PC-9 (cell line): Measurements from ENCODE around the gene CDH3. TPM values are rescaled to one million over a fixed set of nuclear protein-coding genes. Genes with fewer than 3 reads are reported as not detected.

Experiments
- BruUV-seq: library from RNA; stranded (reverse); fragments of 400-500 nt; replicated peaks from 2 replicates; lab custom pipeline; 2021; lab: Mats Ljungman, UMichigan
- CTCF ChIA-PET: fragments of 300-600 bp; sonication (Branson Sonifier 250); formaldehyde crosslinking; loops from one replicate; lab custom pipeline; 2022; ENCODE audit warnings: antibody characterized with exemption; lab: Charles Lee
- POLR2A ChIA-PET: fragments of 300-600 bp; sonication (Branson Sonifier 250); formaldehyde crosslinking; loops from one replicate; lab custom pipeline; 2022; ENCODE audit warnings: antibody characterized with exemption; ENCODE audit not compliant: unreplicated experiment; lab: Charles Lee
- DNase-seq, 2 experiments: peaks; one replicate each; pipeline versions ENCODE4 v3.0.0 to v3.0.0-alpha.2; 2015 to 2022; ENCODE audit warnings: mixed read lengths in 1 of 2
- H2AFZ ChIP-seq: fragments of 200-600 bp; sonication (generic); 2 replicates; pipeline ENCODE4 v1.8.1; 2017; ENCODE audit warnings: antibody characterized with exemption
- H3F3A ChIP-seq: fragments of 200-600 bp; sonication (generic); 2 replicates; pipeline ENCODE4 v1.8.1; 2017; ENCODE audit warnings: antibody characterized with exemption, mild to moderate bottlenecking, low read depth; ENCODE audit not compliant: insufficient read depth
- H3K27ac ChIP-seq: fragments of 200-600 bp; sonication (generic); 2 replicates; pipeline ENCODE4 v1.6.1; 2016; ENCODE audit warnings: mixed run types
- H3K27me3 ChIP-seq: fragments of 200-600 bp; sonication (generic); 2 replicates; pipeline ENCODE4 v1.6.1; 2016; ENCODE audit warnings: low read depth, mixed run types; ENCODE audit not compliant: insufficient read depth
- H3K36me3 ChIP-seq: fragments of 200-600 bp; sonication (generic); 2 replicates; pipeline ENCODE4 v1.6.1; 2016; ENCODE audit warnings: low read depth, mixed run types
- H3K4me1 ChIP-seq: fragments of 200-600 bp; sonication (generic); replicated peaks from 2 replicates; pipeline ENCODE4 v1.6.1; 2016; ENCODE audit warnings: mixed run types; ENCODE audit not compliant: insufficient read depth
- H3K4me2 ChIP-seq: fragments of 200-600 bp; sonication (generic); 2 replicates; pipeline ENCODE4 v1.6.1; 2017; ENCODE audit warnings: mixed run types
- H3K4me3 ChIP-seq: fragments of 200-600 bp; sonication (generic); 2 replicates; pipeline ENCODE4 v1.6.1; 2016; ENCODE audit warnings: mixed run types
- H3K79me2 ChIP-seq: fragments of 200-600 bp; sonication (generic); 2 replicates; pipeline ENCODE4 v1.6.1; 2017; ENCODE audit warnings: low read depth, mixed run types
- H3K9me2 ChIP-seq: fragments of 200-600 bp; sonication (generic); 2 replicates; pipeline ENCODE4 v1.8.1; 2017; ENCODE audit warnings: mild to moderate bottlenecking; ENCODE audit not compliant: insufficient read depth
- H3K9me3 ChIP-seq: fragments of 200-600 bp; sonication (generic); 2 replicates; pipeline ENCODE4 v1.8.1; 2016; ENCODE audit warnings: low read depth; ENCODE audit not compliant: insufficient read depth
- H4K20me1 ChIP-seq: fragments of 200-600 bp; sonication (generic); 2 replicates; pipeline ENCODE4 v1.8.1; 2017; ENCODE audit not compliant: insufficient read depth
- CTCF ChIP-seq: fragments of 200-600 bp; sonication (generic); conservative IDR thresholded peaks from 2 replicates; pipeline ENCODE4 v1.6.1; 2017; ENCODE audit warnings: mixed run types, antibody characterized with exemption, mild to moderate bottlenecking, moderate library complexity
- EZH2 ChIP-seq: fragments of 200-600 bp; sonication (generic); IDR thresholded peaks from 2 replicates; pipeline ENCODE4 v1.8.0; 2017; ENCODE audit warnings: antibody characterized with exemption, low read depth
- intact Hi-C: fragments of 100-400 bp; cut with micrococcal nuclease; formaldehyde crosslinking; loops from one replicate; pipeline ENCODE4 v1.10.0; 2022; ENCODE audit not compliant: unreplicated experiment
- total RNA-seq: library from RNA; stranded (reverse); gene quantifications from 2 replicates; pipeline ENCODE4 v1.2.3, GENCODE V29; 2021

The CDH3 gene
- total RNA-seq, 1 experiment from 2014 or later, result 70.3 TPM

GRCh38 chr16:68736561-68736960, 91.5 kb downstream of the CDH3 start:
- POLR2A ChIA-PET, result interaction anchor here (0.5 to 0.9 kb wide), 7 partner anchors 8 to 229 kb away, joined by 3 to 11 read pairs (median 6); no protein-coding TSS in a partner anchor
- H3K27ac ChIP-seq, result no peak overlapping the region
- no peak for TF ChIP-seq EZH2
- TF ChIP-seq CTCF, result no peak
- H3K4me1 ChIP-seq, result peaks cover 50% of the 10 kb centered on the region
- TSS peak; percentile 82 for BruUV-seq
- peaks cover 45% of the 10 kb centered on the region for H3F3A ChIP-seq
- peak overlapping the region; percentile 35; the same call in 1 of the 2 replicates for H2AFZ ChIP-seq
- no peaks in the 10 kb centered on the region for H3K9me2 ChIP-seq
- CTCF ChIA-PET, result interaction anchor here (0.6 kb wide), 2 partner anchors 64 to 407 kb away, joined by 3 to 4 read pairs; no protein-coding TSS in a partner anchor
- H3K9me3 ChIP-seq, result no peaks in the 10 kb centered on the region
- peaks cover 7% of the 10 kb centered on the region; the same call in 1 of the 2 replicates for H3K36me3 ChIP-seq
- peak overlapping the region; percentile 88 for H3K4me2 ChIP-seq
- no peaks in the 10 kb centered on the region for H3K27me3 ChIP-seq
- DNase-seq, result no peak
- peak overlapping the region; percentile 80; the same call in 1 of the 2 replicates for H3K4me3 ChIP-seq
- peaks cover 43% of the 10 kb centered on the region for H3K79me2 ChIP-seq
- intact Hi-C loops, result loop anchor here (2.0 kb wide), 1 partner anchor 56 kb away; no protein-coding TSS in a partner anchor
- H4K20me1 ChIP-seq, result no peaks in the 10 kb centered on the region

- Histone ChIP-seq H3K4me3 (peak within 1 kb of the TSS; percentile 80), H3K4me1 (peaks cover 50% of the 10 kb centered on the region), H2AFZ (peak within 1 kb of the TSS; percentile 35; the same call in 1 of the 2 replicates), H3K79me2 (peaks cover 49% of the 10 kb centered on the region), H3K9me2 (no peaks in the 10 kb centered on the region), H3K9me3 (no peaks in the 10 kb centered on the region), H3K4me2 (peak within 1 kb of the TSS; percentile 88), H3K27me3 (no peaks in the 10 kb centered on the region), H3K36me3 (peaks cover 7% of the 10 kb centered on the region; the same call in 1 of the 2 replicates), H4K20me1 (no peaks in the 10 kb centered on the region), H3K27ac (peak within 1 kb of the TSS; percentile 85), H3F3A (peaks cover 45% of the 10 kb centered on the region)
- POLR2A ChIA-PET, result interaction anchor here (0.5 to 0.9 kb wide), 10 partner anchors 9 to 228 kb away, joined by 3 to 11 read pairs (median 6); no protein-coding TSS in a partner anchor
- TF ChIP-seq CTCF (0 out of 2 replicates have a peak, but pooled peaks have one; percentile 4), EZH2 (no peak)
- CTCF ChIA-PET, result interaction anchor here (0.6 to 0.8 kb wide), 3 partner anchors 64 to 408 kb away, joined by 3 to 4 read pairs (median 4); no protein-coding TSS in a partner anchor
- BruUV-seq, result no TSS peak
- peak; percentile 84 to 94 for DNase-seq
- intact Hi-C loops, result loop anchor here (1.0 to 2.0 kb wide), 2 partner anchors 30 to 56 kb away; no protein-coding TSS in a partner anchor
Observed at GRCh38 chr16:68737046-68737729, 92.1 kb downstream of the CDH3 start, which contains the start of gene CDH1. Gene CDH1, plus strand, starts transcription at chr16:68737292. Its CDS starts 124 bp downstream, at chr16:68737416.
